GM12878 (cell line): ENCODE measurements around the gene ADAMTS16. TPM values are rescaled to one million over a fixed set of nuclear protein-coding genes. Genes with fewer than 3 reads are reported as not detected.

Experiments
- ATAC-seq: fragments of 200-7000 bp; cut with Tn5 transposase; 3 replicates; pipeline ENCODE4 v1.9.1; 2020; ENCODE audit warnings: mild to moderate bottlenecking, moderate library complexity
- BruUV-seq: library from RNA; stranded (reverse); fragments of 400-500 nt; replicated peaks from 2 replicates; lab custom pipeline; 2021; lab: Mats Ljungman, UMichigan
- CTCF ChIA-PET: fragments of 300-600 bp; sonication (Branson Sonifier 250); formaldehyde crosslinking; extraction: SDS; loops from one replicate; lab custom pipeline; 2021; ENCODE audit warnings: inconsistent platforms; lab: Yijun Ruan, JAX
- POLR2A ChIA-PET: fragments of 350-600 bp; formaldehyde crosslinking; extraction: SDS; loops from one replicate; lab custom pipeline; 2021; ENCODE audit warnings: inconsistent platforms; lab: Charles Lee
- RAD21 ChIA-PET: fragments of 300-600 bp; sonication (Branson Sonifier 250); formaldehyde crosslinking; loops from one replicate; lab custom pipeline; 2023; ENCODE audit warnings: antibody characterized with exemption; ENCODE audit not compliant: unreplicated experiment; lab: Charles Lee
- SMC1A ChIA-PET: fragments of 300-600 bp; sonication (Branson Sonifier 250); formaldehyde crosslinking; loops from one replicate; lab custom pipeline; 2023; ENCODE audit not compliant: unreplicated experiment, uncharacterized antibody; lab: Charles Lee
- DNase-seq: peaks from one replicate; pipeline ENCODE4 v3.0.0-alpha.2; 2011; ENCODE audit warnings: low read depth, low spot score
- FAIRE-seq: peaks from 3 replicates; lab custom pipeline; 2011; peaks lifted over from hg19 to GRCh38; lab: Jason Lieb, UNC
- H2AFZ ChIP-seq: 2 replicates; pipeline ENCODE4 v1.6.0; 2011; ENCODE audit warnings: low read depth, low read length, control low read depth; ENCODE audit not compliant: control insufficient read depth
- H3K27ac ChIP-seq: 2 replicates; pipeline ENCODE4 v1.5.1; 2011; ENCODE audit warnings: control low read depth; ENCODE audit not compliant: control insufficient read depth, insufficient read depth
- H3K27me3 ChIP-seq, 2 experiments: replicated peaks in 1 of 2; 2 replicates each; pipeline versions ENCODE4 v1.6.0 to v1.6.1; 2011; ENCODE audit warnings: low read length in 1 of 2; ENCODE audit not compliant: control insufficient read depth in 2 of 2, insufficient read depth in 2 of 2
- H3K36me3 ChIP-seq, 2 experiments: 2 replicates each; pipeline ENCODE4 v1.5.1; 2011; ENCODE audit warnings: low read length in 1 of 2; ENCODE audit not compliant: control insufficient read depth in 2 of 2, insufficient read depth in 2 of 2
- H3K4me1 ChIP-seq: 2 replicates; pipeline ENCODE4 v1.6.1; 2011; ENCODE audit warnings: mild to moderate bottlenecking, low read length, moderate library complexity, mixed read lengths; ENCODE audit not compliant: control insufficient read depth, insufficient read depth
- H3K4me2 ChIP-seq: 2 replicates; pipeline ENCODE4 v1.6.0; 2011; ENCODE audit warnings: control low read depth; ENCODE audit not compliant: control insufficient read depth, insufficient read depth
- H3K4me3 ChIP-seq: fragments of 200-600 bp; sonication (generic); 2 replicates; pipeline ENCODE4 v1.5.1; 2016
- H3K79me2 ChIP-seq: 2 replicates; pipeline ENCODE4 v1.6.0; 2011; ENCODE audit warnings: low read length; ENCODE audit not compliant: control insufficient read depth, insufficient read depth
- H3K9ac ChIP-seq: 2 replicates; pipeline ENCODE4 v1.8.0; 2011; ENCODE audit warnings: low read length, control low read depth, mixed read lengths; ENCODE audit not compliant: control insufficient read depth, insufficient read depth
- H3K9me3 ChIP-seq: replicated peaks from 3 replicates; pipeline ENCODE4 v1.5.1; 2011; ENCODE audit warnings: mild to moderate bottlenecking, low read length; ENCODE audit not compliant: control insufficient read depth, insufficient read depth
- H4K20me1 ChIP-seq: 2 replicates; pipeline ENCODE4 v1.6.0; 2011; ENCODE audit not compliant: control insufficient read depth, insufficient read depth
- ASH2L ChIP-seq: fragments of 300-600, 200-600 bp; sonication (generic); IDR thresholded peaks from 2 replicates; pipeline ENCODE4 v1.6.1; 2017; ENCODE audit warnings: low read depth, mild to moderate bottlenecking, borderline replicate concordance
- CREB1 ChIP-seq: IDR thresholded peaks from 2 replicates; pipeline ENCODE4 v1.6.1; 2012; ENCODE audit warnings: low read depth, mild to moderate bottlenecking, inconsistent platforms
- CTCF ChIP-seq, 3 experiments: IDR thresholded peaks in 2 of 3; conservative IDR thresholded peaks in 1 of 3; 2 replicates each; pipeline ENCODE4 v1.5.1; 2011; ENCODE audit warnings: low read depth in 3 of 3, low read length in 3 of 3, mild to moderate bottlenecking in 3 of 3, control low read depth in 2 of 3, moderate library complexity in 2 of 3, inconsistent platforms in 1 of 3, mixed read lengths in 1 of 3; ENCODE audit not compliant: control insufficient read depth in 2 of 3, insufficient read depth in 1 of 3; ENCODE audit errors: extremely low read depth in 1 of 3
- EED ChIP-seq: sonication (generic); IDR thresholded peaks from 2 replicates; pipeline ENCODE4 v1.6.1; 2016; ENCODE audit warnings: antibody characterized with exemption, low read depth
- KAT2A ChIP-seq: conservative IDR thresholded peaks from 2 replicates; pipeline ENCODE4 v1.6.1; 2011; ENCODE audit warnings: low read depth, low read length; ENCODE audit not compliant: control insufficient read depth
- MXI1 ChIP-seq: fragments of 150-350 bp; IDR thresholded peaks from 2 replicates; pipeline ENCODE4 v1.6.1; 2011; ENCODE audit warnings: low read depth, mild to moderate bottlenecking, inconsistent platforms, low read length, improper control_type of control experiment
- NFIC ChIP-seq: IDR thresholded peaks from 2 replicates; pipeline ENCODE4 v1.6.1; 2012; ENCODE audit warnings: low read depth, mild to moderate bottlenecking, inconsistent platforms, low read length, moderate library complexity
- NFYA ChIP-seq: IDR thresholded peaks from 2 replicates; pipeline ENCODE4 v1.6.1; 2011; ENCODE audit warnings: low read depth, mild to moderate bottlenecking, low read length, improper control_type of control experiment, borderline replicate concordance
- NFYB ChIP-seq: IDR thresholded peaks from 2 replicates; pipeline ENCODE4 v1.6.1; 2011; ENCODE audit warnings: low read depth, mild to moderate bottlenecking, low read length, improper control_type of control experiment, moderate library complexity; ENCODE audit not compliant: insufficient read depth
- PAX8 ChIP-seq: fragments of 450-650 bp; IDR thresholded peaks from 2 replicates; pipeline ENCODE4 v1.6.1; 2017; ENCODE audit warnings: mild to moderate bottlenecking, moderate library complexity
- POU2F2 ChIP-seq: IDR thresholded peaks from 3 replicates; pipeline ENCODE4 v1.6.1; 2011; ENCODE audit warnings: low read depth, mild to moderate bottlenecking, low read length, borderline replicate concordance
- RAD21 ChIP-seq: IDR thresholded peaks from 2 replicates; pipeline ENCODE4 v1.6.1; 2011; ENCODE audit warnings: mild to moderate bottlenecking, low read depth, low read length, moderate library complexity; ENCODE audit not compliant: insufficient read depth
- SMC3 ChIP-seq: IDR thresholded peaks from 2 replicates; pipeline ENCODE4 v1.6.1; 2011; ENCODE audit warnings: low read length, improper control_type of control experiment, borderline replicate concordance
- WRNIP1 ChIP-seq: IDR thresholded peaks from 2 replicates; pipeline ENCODE4 v1.6.1; 2011; ENCODE audit warnings: low read depth, low read length, improper control_type of control experiment, borderline replicate concordance
- ZNF24 ChIP-seq: fragments of 450-650 bp; IDR thresholded peaks from 2 replicates; pipeline ENCODE4 v1.6.1; 2017; ENCODE audit warnings: antibody characterized with exemption, mild to moderate bottlenecking
- ZNF274 ChIP-seq: IDR thresholded peaks from one replicate; pipeline ENCODE4 v1.8.0; 2011; ENCODE audit not compliant: insufficient read length, insufficient read depth
- WGBS: methylation state at CpG from one replicate; pipeline ENCODE4 v1.1.6; 2016; ENCODE audit warnings: low lambda C conversion rate; ENCODE audit not compliant: insufficient replicate concordance, insufficient coverage; ENCODE audit errors: missing lambda C conversion rate; 5-methylcytosine and 5-hydroxymethylcytosine counted together
- in situ Hi-C: fragments of 300-500 bp; cut with MboI; formaldehyde crosslinking; loops from 9 replicates; pipeline ENCODE4 v1.14.3; 2018; ENCODE audit warnings: mixed read lengths
- intact Hi-C: fragments of 100-400 bp; cut with micrococcal nuclease; formaldehyde crosslinking; loops from one replicate; pipeline ENCODE4 v1.14.2; 2022; ENCODE audit not compliant: unreplicated experiment
- polyA plus RNA-seq, 11 experiments: library from polyadenylated mRNA; depleted of rRNA in 4 of 11; unstranded in 6 of 11; stranded (reverse) in 5 of 11; fragments of >200 nt; fragmentation: Nextera tagmentation in 4 of 11; fragmentation: Illumina TruSeq in 1 of 11; extraction: Ambion mirVana in 4 of 11; extraction: Trizol in 1 of 11; gene quantifications; 1 replicate in 1 of 11; 2 replicates in 10 of 11; pipeline versions ENCODE4 v1.2.1 to v1.2.3, GENCODE V29; 2011 to 2016; ENCODE audit warnings: inconsistent platforms in 2 of 11, missing spikeins in 2 of 11, low read depth in 1 of 11
- total RNA-seq, 4 experiments: library from RNA; depleted of rRNA in 3 of 4; stranded (reverse); fragments of >200 nt in 3 of 4; fragmentation: Illumina TruSeq in 1 of 4; extraction: Trizol in 1 of 4; gene quantifications; 2 replicates each; pipeline versions ENCODE4 v1.2.1 to v1.2.3, GENCODE V29; 2013 to 2021
- TF ChIP-seq, protein P1 (sequence below): IDR thresholded peaks from 2 replicates; pipeline ENCODE4 v1.6.1; 2012; ENCODE audit warnings: low read depth, low read length, improper control_type of control experiment
- TF ChIP-seq, protein P2 (sequence below): fragments of 450-650 bp; conservative IDR thresholded peaks from 2 replicates; pipeline ENCODE4 v1.6.1; 2017; ENCODE audit warnings: mild to moderate bottlenecking, moderate library complexity

ADAMTS16 gene
- total and polyA plus RNA-seq, 10 of the 15 experiments (the other 5 are each of a cell fraction or from before 2014, with no cell fraction given), result 0.04 TPM; not detected in 9

- TF ChIP-seq RAD21, result no peak
Observed at GRCh38 chr5:5309645-5310044, 169.5 kb downstream of the ADAMTS16 start (continued).

- Histone ChIP-seq H4K20me1 (no peaks in the 10 kb centered on the region), H3K27me3 (no peaks in the 10 kb centered on the region), H2AFZ (no peak overlapping the region), H3K4me1 (no peaks in the 10 kb centered on the region), H3K4me3 (no peak overlapping the region), H3K79me2 (no peaks in the 10 kb centered on the region), H3K36me3 (no peaks in the 10 kb centered on the region), H3K27ac (no peak overlapping the region), H3K9ac (no peak overlapping the region), H3K9me3 (no peaks in the 10 kb centered on the region), H3K4me2 (no peak overlapping the region)
- RAD21 ChIA-PET, result no interaction called here
- SMC1A ChIA-PET, result no interaction called here
- 31% methylated on average over 6 of the region's 6 CpGs for WGBS
- CTCF ChIA-PET, result no interaction called here
- in situ Hi-C loops (no loop called here), intact Hi-C loops (no loop called here)
- TF ChIP-seq EED (no peak), POU2F2 (no peak), ASH2L (no peak), NFYA (no peak), CREB1 (no peak), SMC3 (no peak), ZNF24 (no peak), NFYB (no peak), WRNIP1 (no peak), NFIC (no peak), CTCF (IDR thresholded peaks at IDR 0.05 in 2 of 3, conservative IDR thresholded peaks at IDR 0.05 in 1 of 3; ENCODE audit: control insufficient read depth in 2 of 3, extremely low read depth in 1 of 3, insufficient read depth in 1 of 3, low read depth in 3 of 3, low read length in 3 of 3) (no peak), PAX8 (no peak), MXI1 (no peak), KAT2A (no peak), ZNF274 (no peak)
- TF ChIP-seq, protein P1, sequence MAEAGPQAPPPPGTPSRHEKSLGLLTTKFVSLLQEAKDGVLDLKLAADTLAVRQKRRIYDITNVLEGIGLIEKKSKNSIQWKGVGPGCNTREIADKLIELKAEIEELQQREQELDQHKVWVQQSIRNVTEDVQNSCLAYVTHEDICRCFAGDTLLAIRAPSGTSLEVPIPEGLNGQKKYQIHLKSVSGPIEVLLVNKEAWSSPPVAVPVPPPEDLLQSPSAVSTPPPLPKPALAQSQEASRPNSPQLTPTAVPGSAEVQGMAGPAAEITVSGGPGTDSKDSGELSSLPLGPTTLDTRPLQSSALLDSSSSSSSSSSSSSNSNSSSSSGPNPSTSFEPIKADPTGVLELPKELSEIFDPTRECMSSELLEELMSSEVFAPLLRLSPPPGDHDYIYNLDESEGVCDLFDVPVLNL, result no peak
- TF ChIP-seq, protein P2, sequence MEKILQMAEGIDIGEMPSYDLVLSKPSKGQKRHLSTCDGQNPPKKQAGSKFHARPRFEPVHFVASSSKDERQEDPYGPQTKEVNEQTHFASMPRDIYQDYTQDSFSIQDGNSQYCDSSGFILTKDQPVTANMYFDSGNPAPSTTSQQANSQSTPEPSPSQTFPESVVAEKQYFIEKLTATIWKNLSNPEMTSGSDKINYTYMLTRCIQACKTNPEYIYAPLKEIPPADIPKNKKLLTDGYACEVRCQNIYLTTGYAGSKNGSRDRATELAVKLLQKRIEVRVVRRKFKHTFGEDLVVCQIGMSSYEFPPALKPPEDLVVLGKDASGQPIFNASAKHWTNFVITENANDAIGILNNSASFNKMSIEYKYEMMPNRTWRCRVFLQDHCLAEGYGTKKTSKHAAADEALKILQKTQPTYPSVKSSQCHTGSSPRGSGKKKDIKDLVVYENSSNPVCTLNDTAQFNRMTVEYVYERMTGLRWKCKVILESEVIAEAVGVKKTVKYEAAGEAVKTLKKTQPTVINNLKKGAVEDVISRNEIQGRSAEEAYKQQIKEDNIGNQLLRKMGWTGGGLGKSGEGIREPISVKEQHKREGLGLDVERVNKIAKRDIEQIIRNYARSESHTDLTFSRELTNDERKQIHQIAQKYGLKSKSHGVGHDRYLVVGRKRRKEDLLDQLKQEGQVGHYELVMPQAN, result no peak
- BruUV-seq, result no TSS peak
- DNase-seq, result no peak
- no peak for FAIRE-seq
- ATAC-seq, result no peak
- POLR2A ChIA-PET, result interaction anchor here (0.6 kb wide), 1 partner anchor 393 kb away, joined by 3 read pairs; no protein-coding TSS in a partner anchor
Observed at GRCh38 chr5:5313101-5313635, 173.0 kb downstream of the ADAMTS16 start.
